ENCODE measurements around the gene GMFB. TPM values are rescaled to one million over a fixed set of nuclear protein-coding genes. Genes with fewer than 3 reads are reported as not detected.

Gene GMFB
- total RNA-seq (41.7 TPM), polyA plus RNA-seq (ENCODE audit: insufficient read depth in 1 of 8, insufficient read length in 8 of 8, low replicate concordance in 1 of 8) (10 to 100 TPM; 36.0 to 66.2 (median 52.5) TPM)
- long read RNA-seq, donor 1, full-length matches to known transcripts, result 9 of 9 reads
- long read RNA-seq, donor 1, partial matches to known transcripts, result 0 of 9 reads
- long read RNA-seq, donor 1, other reads (novel, unspliced or antisense), result 0 of 9 reads
- long read RNA-seq, donor 2, full-length matches to known transcripts, result 2 of 2 reads
- long read RNA-seq, donor 2, partial matches to known transcripts, result 0 of 2 reads
- long read RNA-seq, donor 2, other reads (novel, unspliced or antisense), result 0 of 2 reads
- long read RNA-seq, donor 3, full-length matches to known transcripts, result 16 of 22 reads
- long read RNA-seq, donor 3, partial matches to known transcripts, result 6 of 22 reads
- long read RNA-seq, donor 3, other reads (novel, unspliced or antisense), result 0 of 22 reads
- long read RNA-seq, donor 4, full-length matches to known transcripts, result 10 of 10 reads
- long read RNA-seq, donor 4, partial matches to known transcripts, result 0 of 10 reads
- long read RNA-seq, donor 4, other reads (novel, unspliced or antisense), result 0 of 10 reads
- long read RNA-seq, donor 5, full-length matches to known transcripts, result 27 of 50 reads
- long read RNA-seq, donor 5, partial matches to known transcripts, result 9 of 50 reads
- long read RNA-seq, donor 5, other reads (novel, unspliced or antisense), result 14 of 50 reads
- long read RNA-seq, donor 6, full-length matches to known transcripts, result 16 of 21 reads
- long read RNA-seq, donor 6, partial matches to known transcripts, result 5 of 21 reads
- long read RNA-seq, donor 6, other reads (novel, unspliced or antisense), result 0 of 21 reads
- long read RNA-seq, donor 7, full-length matches to known transcripts, result 13 of 36 reads
- long read RNA-seq, donor 7, partial matches to known transcripts, result 23 of 36 reads
- long read RNA-seq, donor 7, other reads (novel, unspliced or antisense), result 0 of 36 reads
- long read RNA-seq, donor 8, full-length matches to known transcripts, result 12 of 12 reads
- long read RNA-seq, donor 8, partial matches to known transcripts, result 0 of 12 reads
- long read RNA-seq, donor 8, other reads (novel, unspliced or antisense), result 0 of 12 reads
- long read RNA-seq, donor 9, full-length matches to known transcripts, result 11 of 18 reads
- long read RNA-seq, donor 9, partial matches to known transcripts, result 7 of 18 reads
- long read RNA-seq, donor 9, other reads (novel, unspliced or antisense), result 0 of 18 reads
- long read RNA-seq, donor 10, full-length matches to known transcripts, result 27 of 67 reads
- long read RNA-seq, donor 10, partial matches to known transcripts, result 34 of 67 reads
- long read RNA-seq, donor 10, other reads (novel, unspliced or antisense), result 6 of 67 reads
- long read RNA-seq, donor 11, full-length matches to known transcripts, result 11 of 11 reads
- long read RNA-seq, donor 11, partial matches to known transcripts, result 0 of 11 reads
- long read RNA-seq, donor 11, other reads (novel, unspliced or antisense), result 0 of 11 reads

DNA sequence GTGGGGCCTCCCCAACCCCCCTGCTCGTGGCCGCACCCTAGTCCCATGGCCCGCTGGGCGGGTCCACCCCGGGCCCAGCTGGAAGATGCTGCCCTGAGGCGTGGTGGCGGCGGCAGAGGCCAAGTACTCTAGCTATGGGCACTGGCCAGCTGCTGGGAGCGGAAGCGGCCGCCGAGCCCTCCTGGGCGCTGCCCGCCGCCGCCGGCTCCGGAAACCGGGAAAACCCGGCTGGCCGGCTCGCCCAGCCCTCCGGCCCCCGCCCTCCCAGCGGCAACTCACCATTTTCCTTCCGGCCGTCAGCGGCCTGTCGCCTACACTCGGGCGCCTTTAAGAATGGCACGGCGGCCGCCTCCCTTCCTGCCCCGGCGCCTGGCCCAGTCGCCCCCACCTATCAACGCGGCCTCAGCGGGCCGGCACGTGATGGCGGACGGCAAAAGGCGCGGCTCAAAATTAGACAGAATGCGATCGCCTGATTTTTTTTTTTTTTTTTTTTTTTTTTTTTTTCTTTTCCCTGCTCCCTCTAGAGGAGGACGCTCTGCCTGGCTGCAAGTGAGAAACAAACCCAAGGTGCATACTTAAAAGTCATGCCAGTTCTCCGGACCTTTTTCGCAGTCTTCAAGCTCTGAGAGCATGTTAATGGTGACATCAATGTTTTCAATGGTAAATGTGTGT lies at the start of gene GMFB:
GMFB (minus strand) TSS at position 335 of the 672 bp plus-strand sequence; CDS start at position 282, 53 bp downstream.
- peaks cover 2% of the 10 kb centered on the region for H3K27me3 ChIP-seq (ENCODE audit: control insufficient read depth, insufficient read depth, low read length)
- DNase-seq, result peak; percentile 97
- H3K27ac ChIP-seq (ENCODE audit: low read length), result peak within 1 kb of the TSS; percentile 96
- H3K36me3 ChIP-seq (ENCODE audit: control insufficient read depth, insufficient read depth, low read length), result no peaks in the 10 kb centered on the region
- H3K4me1 ChIP-seq (ENCODE audit: control insufficient read depth, insufficient read depth, low read length), result peaks cover 18% of the 10 kb centered on the region
- peak within 1 kb of the TSS; percentile 90 for H3K4me3 ChIP-seq (ENCODE audit: low read length)
- WGBS (ENCODE audit: insufficient coverage), result 0% methylated on average over 33 of the region's 51 CpGs
- H3K9me3 ChIP-seq (replicated peaks; ENCODE audit: control insufficient read depth, low read depth, low read length), result no peaks in the 10 kb centered on the region

DNA sequence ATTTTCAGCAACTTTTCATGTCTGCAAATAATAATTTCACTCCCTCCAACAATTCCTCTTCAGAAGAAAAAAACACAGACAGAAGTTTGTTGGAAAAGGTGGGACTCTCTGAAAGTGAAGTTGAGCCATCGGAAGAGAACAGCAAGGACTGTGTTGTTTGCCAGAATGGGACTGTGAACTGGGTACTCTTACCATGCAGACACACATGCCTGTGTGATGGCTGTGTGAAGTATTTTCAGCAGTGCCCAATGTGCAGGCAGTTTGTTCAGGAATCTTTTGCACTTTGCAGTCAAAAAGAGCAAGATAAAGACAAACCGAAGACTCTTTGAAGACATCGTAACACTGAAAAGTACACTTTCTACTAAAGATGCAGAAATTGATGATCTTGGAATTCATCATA lies 49.3 kb upstream of the GMFB start:
- H3K36me3 ChIP-seq (ENCODE audit: control insufficient read depth, insufficient read depth, low read length), result peaks cover 7% of the 10 kb centered on the region

DNA sequence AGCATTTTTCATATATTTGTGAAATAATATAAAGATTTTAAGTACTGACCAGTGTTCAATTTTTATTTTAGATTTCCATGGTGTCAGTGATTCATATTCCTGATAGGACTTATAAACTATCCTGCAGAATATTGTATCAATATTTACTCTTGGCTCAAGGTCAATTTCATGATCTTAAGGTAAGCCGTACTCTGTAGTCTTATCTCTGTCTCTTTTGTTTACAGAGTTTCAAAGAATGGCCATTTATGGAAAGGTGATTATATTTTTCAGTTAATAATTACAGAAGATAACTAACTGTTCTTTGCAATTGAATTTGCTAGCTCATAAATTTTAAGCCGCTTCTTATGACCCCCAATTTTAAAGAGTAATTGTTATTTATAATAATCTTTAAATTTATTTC lies 48.9 kb upstream of the GMFB start:
- Histone ChIP-seq H3K4me1 (ENCODE audit: control insufficient read depth, insufficient read depth, low read length) (no peaks in the 10 kb centered on the region), H3K9me3 (replicated peaks; ENCODE audit: control insufficient read depth, low read depth, low read length) (no peaks in the 10 kb centered on the region), H3K27me3 (ENCODE audit: control insufficient read depth, insufficient read depth, low read length) (no peaks in the 10 kb centered on the region), H3K4me3 (ENCODE audit: low read length) (no peak overlapping the region), H3K27ac (ENCODE audit: low read length) (no peak overlapping the region), H3K36me3 (ENCODE audit: control insufficient read depth, insufficient read depth, low read length) (peaks cover 7% of the 10 kb centered on the region)
- WGBS (ENCODE audit: insufficient coverage), result no CpG with 5 or more reads among the region's 2 CpGs
- no peak for DNase-seq

More for the DNA sequence above, 49.3 kb upstream of the GMFB start:
- Histone ChIP-seq H3K27me3 (ENCODE audit: control insufficient read depth, insufficient read depth, low read length) (no peaks in the 10 kb centered on the region), H3K4me1 (ENCODE audit: control insufficient read depth, insufficient read depth, low read length) (no peaks in the 10 kb centered on the region), H3K27ac (ENCODE audit: low read length) (no peak overlapping the region), H3K9me3 (replicated peaks; ENCODE audit: control insufficient read depth, low read depth, low read length) (no peaks in the 10 kb centered on the region), H3K4me3 (ENCODE audit: low read length) (no peak overlapping the region)
- 86% methylated on average over 1 of the region's 3 CpGs for WGBS (ENCODE audit: insufficient coverage)
- DNase-seq, result no peak

DNA sequence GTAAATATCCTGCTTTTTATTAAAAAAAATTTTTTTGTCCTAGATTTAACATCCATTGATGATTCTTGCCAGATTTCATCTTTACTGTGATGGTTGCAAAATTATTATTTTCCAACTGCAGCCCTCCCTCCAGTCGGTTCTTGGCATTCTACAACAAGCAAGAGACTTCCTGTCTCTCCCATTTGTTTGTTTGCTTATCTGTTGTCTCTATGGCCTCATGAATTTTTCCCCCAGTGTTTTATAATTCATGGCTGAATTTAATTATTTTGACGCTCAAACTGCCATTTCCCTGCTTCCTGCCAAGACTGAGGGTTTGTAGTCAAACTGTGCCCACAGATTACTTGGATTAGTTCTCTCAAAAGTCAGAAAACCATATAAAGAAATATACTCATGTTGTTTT lies 46.9 kb upstream of the GMFB start:
- Histone ChIP-seq H3K36me3 (ENCODE audit: control insufficient read depth, insufficient read depth, low read length) (peaks cover 5% of the 10 kb centered on the region), H3K27ac (ENCODE audit: low read length) (no peak overlapping the region), H3K4me1 (ENCODE audit: control insufficient read depth, insufficient read depth, low read length) (no peaks in the 10 kb centered on the region), H3K27me3 (ENCODE audit: control insufficient read depth, insufficient read depth, low read length) (no peaks in the 10 kb centered on the region), H3K9me3 (replicated peaks; ENCODE audit: control insufficient read depth, low read depth, low read length) (no peaks in the 10 kb centered on the region), H3K4me3 (ENCODE audit: low read length) (no peak overlapping the region)
- peak; percentile 58 for DNase-seq
- 40% methylated on average over 1 of the region's 2 CpGs for WGBS (ENCODE audit: insufficient coverage)

DNA sequence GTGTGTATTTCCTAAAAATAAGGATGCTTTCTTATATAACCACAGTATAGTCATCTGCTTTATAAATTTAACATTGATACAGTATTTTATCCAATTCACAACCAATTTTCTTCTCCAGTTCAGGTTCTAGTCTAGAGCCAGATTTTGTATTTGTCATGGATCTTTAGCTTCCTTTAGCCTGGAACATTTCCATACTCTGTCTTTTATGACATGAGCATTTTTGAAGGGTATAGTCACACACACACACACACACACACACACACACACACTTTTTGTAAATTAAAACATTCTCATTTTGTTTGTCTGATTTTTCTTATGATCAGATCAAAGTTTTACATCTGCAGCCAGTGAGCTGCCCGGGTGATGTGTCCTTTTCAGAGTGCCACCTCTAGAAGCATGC lies 46.3 kb upstream of the GMFB start:
- WGBS (ENCODE audit: insufficient coverage), result no CpG with 5 or more reads among the region's 1 CpG
- peak; percentile 34 for DNase-seq
- no peaks in the 10 kb centered on the region for H3K27me3 ChIP-seq (ENCODE audit: control insufficient read depth, insufficient read depth, low read length)
- no peaks in the 10 kb centered on the region for H3K4me1 ChIP-seq (ENCODE audit: control insufficient read depth, insufficient read depth, low read length)
- H3K9me3 ChIP-seq (replicated peaks; ENCODE audit: control insufficient read depth, low read depth, low read length), result no peaks in the 10 kb centered on the region
- H3K27ac ChIP-seq (ENCODE audit: low read length), result no peak overlapping the region
- no peak overlapping the region for H3K4me3 ChIP-seq (ENCODE audit: low read length)
- H3K36me3 ChIP-seq (ENCODE audit: control insufficient read depth, insufficient read depth, low read length), result peaks cover 4% of the 10 kb centered on the region

DNA sequence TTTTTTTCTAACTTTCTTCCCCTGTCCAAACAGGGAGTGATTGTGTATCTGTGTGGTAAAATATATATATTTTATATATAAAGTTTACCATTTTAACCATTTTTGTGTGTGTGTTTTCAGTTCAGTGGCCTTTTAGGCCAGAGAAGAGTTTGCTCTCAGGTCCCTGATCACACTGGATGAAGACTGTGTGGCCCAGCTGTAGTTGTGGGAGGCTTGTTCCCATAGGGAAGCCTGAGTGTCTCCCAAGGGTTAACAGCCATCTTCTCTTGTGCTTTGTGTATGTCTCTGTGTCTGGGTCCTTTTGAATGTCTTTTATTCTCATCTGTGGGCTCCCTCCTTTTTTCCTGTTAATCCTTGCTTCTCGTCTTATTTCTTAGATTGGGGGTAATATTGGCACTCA lies 44.3 kb upstream of the GMFB start:
- Histone ChIP-seq H3K27ac (ENCODE audit: low read length) (no peak overlapping the region), H3K4me1 (ENCODE audit: control insufficient read depth, insufficient read depth, low read length) (no peaks in the 10 kb centered on the region), H3K27me3 (ENCODE audit: control insufficient read depth, insufficient read depth, low read length) (no peaks in the 10 kb centered on the region), H3K9me3 (replicated peaks; ENCODE audit: control insufficient read depth, low read depth, low read length) (no peaks in the 10 kb centered on the region), H3K36me3 (ENCODE audit: control insufficient read depth, insufficient read depth, low read length) (peaks cover 3% of the 10 kb centered on the region), H3K4me3 (ENCODE audit: low read length) (no peak overlapping the region)
- DNase-seq, result no peak
- no CpG with 5 or more reads among the region's 1 CpG for WGBS (ENCODE audit: insufficient coverage)

DNA sequence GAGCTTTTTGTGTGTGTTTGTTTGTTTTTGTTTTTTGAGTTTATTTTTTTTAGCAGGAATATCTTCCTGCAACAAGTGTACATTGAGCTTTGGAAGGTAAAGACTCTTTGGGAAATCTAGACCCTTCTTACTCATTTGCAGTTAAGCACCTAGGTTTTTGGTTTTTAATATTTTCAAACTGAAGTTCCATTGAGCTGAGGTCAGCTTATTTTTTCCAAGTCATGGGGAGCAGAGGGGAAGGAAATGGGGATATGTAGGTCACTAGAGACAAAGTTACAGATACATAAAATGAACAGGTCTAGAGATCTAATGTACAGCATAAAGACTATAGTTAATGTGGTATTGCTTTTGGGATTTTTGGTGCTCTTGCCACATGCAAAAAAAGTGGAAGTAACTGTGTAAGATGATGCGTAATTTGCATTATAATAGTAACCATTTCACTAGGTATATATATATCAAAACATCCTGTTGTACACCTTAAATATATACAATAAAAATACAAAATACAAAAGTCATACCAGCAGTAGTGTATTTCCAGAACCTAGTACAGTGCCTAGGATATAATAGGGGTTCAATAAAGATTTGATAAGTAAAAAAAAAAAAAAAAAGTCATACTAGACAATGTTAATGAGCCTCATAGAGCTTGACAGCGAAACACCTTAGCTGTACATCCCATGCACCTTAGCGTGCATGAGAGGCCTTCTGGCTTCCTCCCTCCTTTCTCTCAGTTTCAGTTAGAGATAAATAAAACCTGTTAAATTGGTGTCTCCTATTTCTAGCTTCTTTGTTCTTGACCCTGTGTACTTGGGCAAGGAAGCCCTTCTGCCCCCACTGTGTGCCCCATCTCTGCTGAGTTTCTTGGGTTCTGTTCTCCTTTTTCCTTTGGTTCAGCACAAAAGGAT lies 43.6 kb upstream of the GMFB start:
- H3K36me3 ChIP-seq (ENCODE audit: control insufficient read depth, insufficient read depth, low read length), result peaks cover 2% of the 10 kb centered on the region
- H3K27me3 ChIP-seq (ENCODE audit: control insufficient read depth, insufficient read depth, low read length), result no peaks in the 10 kb centered on the region
- no peak overlapping the region for H3K4me3 ChIP-seq (ENCODE audit: low read length)
- H3K4me1 ChIP-seq (ENCODE audit: control insufficient read depth, insufficient read depth, low read length), result no peaks in the 10 kb centered on the region
- no peaks in the 10 kb centered on the region for H3K9me3 ChIP-seq (replicated peaks; ENCODE audit: control insufficient read depth, low read depth, low read length)
- no CpG with 5 or more reads among the region's 3 CpGs for WGBS (ENCODE audit: insufficient coverage)
- no peak for DNase-seq
- H3K27ac ChIP-seq (ENCODE audit: low read length), result no peak overlapping the region

DNA sequence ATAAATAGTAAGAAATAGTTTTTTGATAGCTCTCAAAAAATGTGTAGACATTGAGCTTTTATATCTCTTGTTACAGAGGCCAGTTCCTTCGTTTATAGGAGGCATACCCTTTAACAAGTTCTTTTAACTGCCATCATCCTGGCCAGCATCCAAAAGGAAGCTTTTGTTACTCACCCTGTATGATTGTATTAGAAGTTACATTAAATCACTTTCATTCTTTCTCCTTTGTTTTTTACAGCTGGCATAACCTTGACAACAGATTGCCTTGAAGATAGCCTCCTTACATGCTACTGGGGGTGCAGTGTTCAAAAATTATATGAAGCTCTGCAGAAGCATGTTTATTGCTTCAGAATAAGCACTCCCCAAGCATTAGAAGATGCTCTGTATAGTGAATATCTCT lies 41.0 kb upstream of the GMFB start:
- H3K4me1 ChIP-seq (ENCODE audit: control insufficient read depth, insufficient read depth, low read length), result no peaks in the 10 kb centered on the region
- no peaks in the 10 kb centered on the region for H3K27me3 ChIP-seq (ENCODE audit: control insufficient read depth, insufficient read depth, low read length)
- peaks cover 6% of the 10 kb centered on the region for H3K36me3 ChIP-seq (ENCODE audit: control insufficient read depth, insufficient read depth, low read length)
- H3K4me3 ChIP-seq (ENCODE audit: low read length), result no peak overlapping the region
- no peak overlapping the region for H3K27ac ChIP-seq (ENCODE audit: low read length)
- H3K9me3 ChIP-seq (replicated peaks; ENCODE audit: control insufficient read depth, low read depth, low read length), result no peaks in the 10 kb centered on the region
- WGBS (ENCODE audit: insufficient coverage), result no CpG with 5 or more reads among the region's 1 CpG
- DNase-seq, result no peak
